SH-SY5Y (cell line): ENCODE results near the gene ADAM22.

Source experiments
- GATA2 ChIP-seq: IDR thresholded peaks from 2 replicates; pipeline ENCODE4 v1.6.1; 2011; ENCODE audit warnings: mild to moderate bottlenecking, low read depth, low read length
- GATA3 ChIP-seq: IDR thresholded peaks from 2 replicates; pipeline ENCODE4 v1.6.1; 2011; ENCODE audit warnings: low read depth, mild to moderate bottlenecking, low read length, moderate library complexity

GRCh38 chr7:88013981-88014380 lies 79.9 kb downstream of the ADAM22 start:
- TF ChIP-seq GATA3 (0 out of 2 replicates have a peak, but pooled peaks have one; percentile 45), GATA2 (no peak)
